ENCODE data around the gene ABTB1.
A peak's percentile ranks its signal among the peaks of the same experiment; 100 is the strongest.
"Not testable (repeated sequence)": the region's sequence is repeated elsewhere in the genome, so short reads cannot be mapped to it uniquely, and the experiment has no call there.

ABTB1 gene

GRCh38 chr3:127651516-127652172 is 21.1 kb upstream of the ABTB1 start:
- no peak for DNase-seq

- DNase-seq = peak; percentile 28
Measured at GRCh38 chr3:127652246-127652995, 20.3 kb upstream of the ABTB1 start.

- no peak for DNase-seq
Measured at GRCh38 chr3:127654374-127654773, 18.4 kb upstream of the ABTB1 start.

GRCh38 chr3:127654993-127655392 is 17.8 kb upstream of the ABTB1 start:
- DNase-seq = not testable (repeated sequence)

- no peak for DNase-seq
Measured at GRCh38 chr3:127655641-127656040, 17.1 kb upstream of the ABTB1 start.

- DNase-seq = no peak
Measured at GRCh38 chr3:127656906-127657305, 15.8 kb upstream of the ABTB1 start.

- DNase-seq = no peak
Measured at GRCh38 chr3:127658234-127658633, 14.5 kb upstream of the ABTB1 start.

GRCh38 chr3:127660621-127661251 is 12.0 kb upstream of the ABTB1 start:
- no peak for DNase-seq

- no peak for DNase-seq
Measured at GRCh38 chr3:127661600-127661999, 11.2 kb upstream of the ABTB1 start.

- DNase-seq = no peak
Measured at GRCh38 chr3:127662001-127662469, 10.7 kb upstream of the ABTB1 start.

- DNase-seq = no peak
Measured at GRCh38 chr3:127663151-127663550, 9.6 kb upstream of the ABTB1 start.

- DNase-seq = no peak
Measured at GRCh38 chr3:127665165-127665564, 7.6 kb upstream of the ABTB1 start.

- no peak for DNase-seq
Measured at GRCh38 chr3:127665586-127665985, 7.2 kb upstream of the ABTB1 start.

- no peak for DNase-seq
Measured at GRCh38 chr3:127666676-127667075, 6.1 kb upstream of the ABTB1 start.

- DNase-seq = no peak
Measured at GRCh38 chr3:127667119-127667681, 5.6 kb upstream of the ABTB1 start.

GRCh38 chr3:127668906-127669305 is 3.8 kb upstream of the ABTB1 start:
- no peak for DNase-seq

- no peak for DNase-seq
Measured at GRCh38 chr3:127669541-127670228, 3.1 kb upstream of the ABTB1 start.

GRCh38 chr3:127670229-127670559 is 2.6 kb upstream of the ABTB1 start:
- no peak for DNase-seq

- no peak for DNase-seq
Measured at GRCh38 chr3:127670761-127671522, 1.8 kb upstream of the ABTB1 start.

GRCh38 chr3:127671523-127672428 is 976 bp upstream of the ABTB1 start:
- peak; percentile 30 for DNase-seq

Measured in activated CD4-positive, alpha-beta T cell treated with anti-CD3 and anti-CD28 coated beads, Interleukin-2, amount 50 U/mL, for 1 hour (primary cell).